AG04449 (cell line): ENCODE data around the gene LDHD.

Experiments used
- CTCF ChIA-PET: fragments of 350-600 bp; formaldehyde crosslinking; extraction: SDS; loops from one replicate; lab custom pipeline; 2021; ENCODE audit warnings: antibody characterized with exemption; lab: Yijun Ruan, JAX
- POLR2A ChIA-PET: fragments of 400-600, 350-600 bp; formaldehyde crosslinking; extraction: SDS; loops from one replicate; lab custom pipeline; 2020; ENCODE audit warnings: antibody characterized with exemption, inconsistent platforms; lab: Yijun Ruan, JAX
- DNase-seq: peaks from one replicate; pipeline ENCODE4 v3.0.0-alpha.2; 2010; ENCODE audit warnings: low read depth, low spot score
- H3K4me3 ChIP-seq: 2 replicates; pipeline ENCODE4 v1.5.1; 2011; ENCODE audit warnings: low read depth, mild to moderate bottlenecking, control low read depth, low read length
- CTCF ChIP-seq: IDR thresholded peaks from one replicate; pipeline ENCODE4 v1.5.1; 2011; ENCODE audit warnings: mild to moderate bottlenecking, moderate library complexity, low read length, control low read depth, inconsistent platforms; ENCODE audit not compliant: insufficient read depth; ENCODE audit errors: missing control alignments

Gene LDHD

DNA sequence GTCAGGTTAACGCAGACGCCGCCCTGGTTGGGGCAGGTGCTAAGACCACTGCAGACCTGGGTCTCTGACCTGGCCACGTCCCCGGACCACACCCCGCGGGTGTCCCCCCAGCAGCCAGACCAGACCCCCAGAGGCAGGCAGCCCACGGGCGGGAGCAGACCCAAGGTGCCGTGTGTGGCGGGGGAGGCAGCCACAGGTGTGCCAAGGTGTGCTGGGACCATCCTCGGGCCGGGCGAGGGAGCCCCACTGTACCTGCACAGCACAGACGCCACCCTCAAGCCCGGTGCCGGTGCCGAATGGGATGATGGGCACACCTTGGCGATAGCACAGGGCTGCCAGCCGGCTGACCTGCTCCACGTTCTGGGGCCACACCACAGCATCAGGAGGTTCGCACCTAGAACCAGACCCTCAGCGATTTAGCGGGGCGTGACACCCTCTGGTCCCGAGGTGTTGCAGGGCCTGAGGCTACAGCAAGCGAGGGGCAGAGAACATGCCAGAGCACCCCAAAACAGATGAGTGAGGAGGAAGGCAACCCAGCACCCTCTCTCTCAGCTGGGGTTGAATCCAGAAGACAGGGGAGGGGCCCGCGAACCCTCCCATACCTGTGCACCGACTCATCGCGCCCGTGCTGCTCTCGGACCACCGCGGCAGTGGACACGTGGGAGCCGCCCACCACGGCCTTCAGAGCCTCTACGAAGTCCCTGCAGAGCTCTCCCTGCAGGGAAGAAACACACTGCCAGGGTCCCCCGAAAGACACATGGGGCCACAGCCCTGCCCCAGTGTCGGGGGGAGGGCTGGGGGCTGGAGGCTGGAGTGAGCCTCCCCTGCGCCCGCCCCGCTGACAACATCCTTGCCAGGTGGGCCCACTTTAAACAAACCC, 1.4 kb downstream of the LDHD start:
- no peak overlapping the region for H3K4me3 ChIP-seq
- CTCF ChIA-PET = interaction anchor here (1.5 to 11.0 kb wide), 3 partner anchors 117 to 124 kb away, joined by 4 to 450 read pairs (median 12); partner anchors contain the start of genes WDR59 and ZNRF1
- POLR2A ChIA-PET = no interaction called here

GRCh38 chr16:75114179-75114945, 2.2 kb downstream of the LDHD start:
- CTCF ChIA-PET = interaction anchor here (7.3 to 11.0 kb wide), 2 partner anchors 107 to 124 kb away, joined by 133 to 450 read pairs; partner anchors contain the start of genes WDR59 and ZNRF1
- TF ChIP-seq CTCF = no peak
- no peak overlapping the region for H3K4me3 ChIP-seq
- DNase-seq = no peak
- POLR2A ChIA-PET = no interaction called here

More for the DNA sequence above, 1.4 kb downstream of the LDHD start:
- no peak for TF ChIP-seq CTCF
- no peak for DNase-seq

GRCh38 chr16:75113541-75114121, 2.9 kb downstream of the LDHD start:
- ChIA-PET CTCF (interaction anchor here (0.6 to 11.0 kb wide), 4 partner anchors 15 to 299 kb away, joined by 3 to 450 read pairs (median 103); partner anchors contain the start of genes WDR59 and ZNRF1), POLR2A (no interaction called here)

DNA sequence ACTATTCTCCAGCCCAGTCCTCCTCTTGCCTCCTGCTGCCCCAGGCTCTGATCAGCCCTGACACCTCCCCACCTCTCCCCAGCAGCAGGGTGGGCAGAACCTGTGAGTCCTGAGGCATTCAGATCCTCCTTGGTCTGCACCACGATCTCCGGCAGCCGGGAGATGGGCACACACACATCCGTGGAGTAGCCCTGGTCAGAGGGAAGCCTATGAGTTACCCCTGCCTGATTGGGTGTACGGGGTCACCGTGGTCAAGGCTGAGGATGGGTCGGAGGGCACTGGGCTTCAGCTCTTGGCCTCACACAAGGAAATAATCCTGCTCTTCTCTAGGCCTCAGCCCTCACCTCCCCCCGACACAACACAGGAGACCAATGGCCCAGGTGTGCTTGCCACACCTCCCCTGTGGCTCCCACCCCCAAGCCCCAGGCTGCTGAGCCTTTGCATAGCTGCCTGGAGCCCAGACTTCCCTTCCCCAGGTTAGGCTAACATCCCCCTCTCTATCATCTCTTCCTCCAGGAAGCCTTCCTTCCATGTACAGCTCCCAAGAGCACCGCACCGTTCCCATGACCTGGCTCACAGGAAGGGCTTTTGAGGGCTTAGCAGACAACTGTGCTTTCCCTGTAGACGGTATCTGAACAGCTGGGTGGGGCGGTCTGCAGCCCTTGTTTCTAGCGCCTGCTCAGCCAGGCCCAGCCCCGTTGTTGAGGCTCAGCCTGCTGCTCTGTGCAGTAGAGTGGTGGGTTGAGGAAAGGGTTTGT, 3.7 kb downstream of the LDHD start:
- no peak for TF ChIP-seq CTCF
- no peak overlapping the region for H3K4me3 ChIP-seq
- ChIA-PET CTCF (interaction anchor here (0.6 to 11.0 kb wide), 8 partner anchors 9 to 298 kb away, joined by 3 to 450 read pairs (median 36); partner anchors contain the start of genes WDR59 and ZNRF1), POLR2A (no interaction called here)
- DNase-seq = no peak

More at GRCh38 chr16:75113541-75114121, 2.9 kb downstream of the LDHD start:
- no peak for DNase-seq
- TF ChIP-seq CTCF = no peak
- no peak overlapping the region for H3K4me3 ChIP-seq

GRCh38 chr16:75111961-75112733, 4.4 kb downstream of the LDHD start:
- H3K4me3 ChIP-seq = no peak overlapping the region
- no peak for DNase-seq
- ChIA-PET POLR2A (interaction anchor here (1.1 kb wide), 1 partner anchor 127 kb away, joined by 6 read pairs; the partner anchor contains the start of gene WDR59), CTCF (interaction anchor here (0.7 to 11.0 kb wide), 33 partner anchors 10 to 411 kb away, joined by 3 to 450 read pairs (median 6); partner anchors contain the start of genes MLKL, WDR59 and ZNRF1)
- no peak for TF ChIP-seq CTCF
